ENCODE data around the gene MXD1. TPM values are rescaled to one million over a fixed set of nuclear protein-coding genes. Genes with fewer than 3 reads are reported as not detected.

MXD1 gene
- total RNA-seq, 3 donors from 2014 or later, result 5.8 to 17.3 (median 10.2) TPM

DNA sequence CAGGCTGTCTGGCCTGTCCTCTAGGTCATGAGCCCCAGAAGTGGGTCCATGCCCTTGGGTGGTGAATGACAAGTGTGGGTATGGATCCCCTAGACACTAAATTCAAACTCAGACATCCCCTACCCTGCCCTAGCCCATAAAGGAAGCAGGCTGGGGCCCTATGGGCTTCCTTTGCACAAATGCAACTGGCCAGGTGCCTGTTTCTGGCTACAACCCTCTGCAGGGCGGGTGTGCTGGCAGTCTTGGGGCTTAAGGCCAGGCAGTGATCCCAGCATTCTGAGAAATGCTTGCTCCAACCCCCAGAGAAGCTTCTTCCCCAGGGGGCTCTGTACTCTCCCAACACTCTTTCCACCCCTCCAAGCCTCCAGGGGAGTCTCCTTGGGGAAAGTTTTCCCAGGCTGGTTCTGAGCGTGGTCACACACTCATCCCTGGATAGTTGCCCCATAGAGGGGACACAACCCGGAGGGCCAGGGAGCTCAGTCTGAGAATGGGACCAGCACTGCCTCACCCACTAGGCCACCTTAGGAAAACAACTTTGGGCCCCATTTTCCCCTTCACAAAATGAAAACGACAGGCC, 63.1 kb downstream of the MXD1 start:
- Histone ChIP-seq H3K27me3 (no peaks in the 10 kb centered on the region), H3K4me1 (no peaks in the 10 kb centered on the region), H3K4me3 (no peak overlapping the region), H3K9me3 (no peaks in the 10 kb centered on the region), H3K27ac (no peak overlapping the region), H3K36me3 (no peaks in the 10 kb centered on the region)
- intact Hi-C loops (cut with DNase I; ENCODE audit: low total_unique reads), result no loop called here
- no peak for DNase-seq (ENCODE audit: low spot score in 2 of 2)
- TF ChIP-seq POLR2AphosphoS5 (IDR thresholded peaks at IDR 0.05) (no peak), POLR2A (IDR thresholded peaks at IDR 0.05) (no peak)
- TF ChIP-seq, protein P1, sequence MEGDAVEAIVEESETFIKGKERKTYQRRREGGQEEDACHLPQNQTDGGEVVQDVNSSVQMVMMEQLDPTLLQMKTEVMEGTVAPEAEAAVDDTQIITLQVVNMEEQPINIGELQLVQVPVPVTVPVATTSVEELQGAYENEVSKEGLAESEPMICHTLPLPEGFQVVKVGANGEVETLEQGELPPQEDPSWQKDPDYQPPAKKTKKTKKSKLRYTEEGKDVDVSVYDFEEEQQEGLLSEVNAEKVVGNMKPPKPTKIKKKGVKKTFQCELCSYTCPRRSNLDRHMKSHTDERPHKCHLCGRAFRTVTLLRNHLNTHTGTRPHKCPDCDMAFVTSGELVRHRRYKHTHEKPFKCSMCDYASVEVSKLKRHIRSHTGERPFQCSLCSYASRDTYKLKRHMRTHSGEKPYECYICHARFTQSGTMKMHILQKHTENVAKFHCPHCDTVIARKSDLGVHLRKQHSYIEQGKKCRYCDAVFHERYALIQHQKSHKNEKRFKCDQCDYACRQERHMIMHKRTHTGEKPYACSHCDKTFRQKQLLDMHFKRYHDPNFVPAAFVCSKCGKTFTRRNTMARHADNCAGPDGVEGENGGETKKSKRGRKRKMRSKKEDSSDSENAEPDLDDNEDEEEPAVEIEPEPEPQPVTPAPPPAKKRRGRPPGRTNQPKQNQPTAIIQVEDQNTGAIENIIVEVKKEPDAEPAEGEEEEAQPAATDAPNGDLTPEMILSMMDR (IDR thresholded peaks at IDR 0.05), result no peak

GRCh38 chr2:69979902-69980807, 65.2 kb downstream of the MXD1 start:
- no peak for DNase-seq (ENCODE audit: low spot score in 2 of 2)
- H3K4me1 ChIP-seq, result no peaks in the 10 kb centered on the region
- H3K9me3 ChIP-seq, result no peaks in the 10 kb centered on the region
- TF ChIP-seq POLR2AphosphoS5 (IDR thresholded peaks at IDR 0.05), result no peak
- no peak for TF ChIP-seq POLR2A (IDR thresholded peaks at IDR 0.05)
- TF ChIP-seq, protein P1 (IDR thresholded peaks at IDR 0.05), result no peak
- H3K36me3 ChIP-seq, result no peaks in the 10 kb centered on the region
- intact Hi-C loops (cut with DNase I; ENCODE audit: low total_unique reads), result no loop called here
- no peak overlapping the region for H3K27ac ChIP-seq
- no peak overlapping the region for H3K4me3 ChIP-seq
- H3K27me3 ChIP-seq, result no peaks in the 10 kb centered on the region

GRCh38 chr2:69983392-69983966, 68.6 kb downstream of the MXD1 start:
- Histone ChIP-seq H3K36me3 (no peaks in the 10 kb centered on the region), H3K9me3 (no peaks in the 10 kb centered on the region), H3K4me3 (no peak overlapping the region), H3K4me1 (no peaks in the 10 kb centered on the region), H3K27me3 (no peaks in the 10 kb centered on the region), H3K27ac (no peak overlapping the region)
- TF ChIP-seq, protein P1 (IDR thresholded peaks at IDR 0.05), result no peak
- TF ChIP-seq POLR2AphosphoS5 (IDR thresholded peaks at IDR 0.05), result no peak
- TF ChIP-seq POLR2A (IDR thresholded peaks at IDR 0.05), result no peak
- no peak for DNase-seq (ENCODE audit: low spot score in 2 of 2)
- intact Hi-C loops (cut with DNase I; ENCODE audit: low total_unique reads), result no loop called here

- no peaks in the 10 kb centered on the region for H3K4me1 ChIP-seq
- H3K27me3 ChIP-seq, result no peaks in the 10 kb centered on the region
- H3K4me3 ChIP-seq, result no peak overlapping the region
- H3K36me3 ChIP-seq, result no peaks in the 10 kb centered on the region
- no peak for DNase-seq (ENCODE audit: low spot score in 2 of 2)
- H3K9me3 ChIP-seq, result no peaks in the 10 kb centered on the region
- no peak overlapping the region for H3K27ac ChIP-seq
- TF ChIP-seq POLR2AphosphoS5 (IDR thresholded peaks at IDR 0.05), result no peak
- no peak for TF ChIP-seq POLR2A (IDR thresholded peaks at IDR 0.05)
- TF ChIP-seq, protein P1 (IDR thresholded peaks at IDR 0.05), result no peak
- intact Hi-C loops (cut with DNase I; ENCODE audit: low total_unique reads), result no loop called here
These were observed 70.3 kb downstream of the MXD1 start for GRCh38 chr2:69985216-69985615.

DNA sequence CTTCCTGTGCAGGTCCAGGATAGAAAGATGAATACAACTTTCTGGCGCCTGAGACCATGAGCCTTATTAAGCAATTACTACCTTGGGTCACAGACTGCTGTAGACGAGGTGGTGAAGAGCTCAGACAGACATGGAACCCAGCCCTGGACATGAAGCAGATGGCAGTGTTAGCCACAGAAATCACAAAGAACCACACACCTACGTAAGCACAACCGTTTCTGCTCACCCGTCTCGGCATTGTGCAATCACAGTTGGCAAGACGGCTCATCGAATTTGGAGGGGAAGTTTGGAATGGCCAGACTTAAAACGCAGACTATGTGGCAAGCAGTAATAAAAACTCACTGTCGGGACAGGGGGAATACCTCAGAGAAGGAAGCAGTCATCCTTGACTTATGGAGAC, 70.8 kb downstream of the MXD1 start:
- DNase-seq (ENCODE audit: low spot score in 2 of 2), result peak in 1 of 2 donors; percentile 59
- no peaks in the 10 kb centered on the region for H3K4me1 ChIP-seq
- no peak overlapping the region for H3K27ac ChIP-seq
- no peaks in the 10 kb centered on the region for H3K9me3 ChIP-seq
- H3K27me3 ChIP-seq, result no peaks in the 10 kb centered on the region
- no peaks in the 10 kb centered on the region for H3K36me3 ChIP-seq
- TF ChIP-seq POLR2A (IDR thresholded peaks at IDR 0.05), result no peak
- peak in 2 of 3 donors; percentile 43 to 69 for TF ChIP-seq POLR2AphosphoS5 (IDR thresholded peaks at IDR 0.05)
- TF ChIP-seq, protein P1 (IDR thresholded peaks at IDR 0.05), result no peak
- no peak overlapping the region for H3K4me3 ChIP-seq
- intact Hi-C loops (cut with DNase I; ENCODE audit: low total_unique reads), result no loop called here

All from breast epithelium (tissue), 4 donors.